Measurements from ENCODE around the gene FREM1. TPM values are rescaled to one million over a fixed set of nuclear protein-coding genes. Genes with fewer than 3 reads are reported as not detected.
A peak's percentile ranks its signal among the peaks of the same experiment; 100 is the strongest.
"Not testable (repeated sequence)": the region's sequence is repeated elsewhere in the genome, so short reads cannot be mapped to it uniquely, and the experiment has no call there.

The FREM1 gene
- total and polyA plus RNA-seq, 5 donors, result 3.8 to 8.7 (median 5.3) TPM

DNA sequence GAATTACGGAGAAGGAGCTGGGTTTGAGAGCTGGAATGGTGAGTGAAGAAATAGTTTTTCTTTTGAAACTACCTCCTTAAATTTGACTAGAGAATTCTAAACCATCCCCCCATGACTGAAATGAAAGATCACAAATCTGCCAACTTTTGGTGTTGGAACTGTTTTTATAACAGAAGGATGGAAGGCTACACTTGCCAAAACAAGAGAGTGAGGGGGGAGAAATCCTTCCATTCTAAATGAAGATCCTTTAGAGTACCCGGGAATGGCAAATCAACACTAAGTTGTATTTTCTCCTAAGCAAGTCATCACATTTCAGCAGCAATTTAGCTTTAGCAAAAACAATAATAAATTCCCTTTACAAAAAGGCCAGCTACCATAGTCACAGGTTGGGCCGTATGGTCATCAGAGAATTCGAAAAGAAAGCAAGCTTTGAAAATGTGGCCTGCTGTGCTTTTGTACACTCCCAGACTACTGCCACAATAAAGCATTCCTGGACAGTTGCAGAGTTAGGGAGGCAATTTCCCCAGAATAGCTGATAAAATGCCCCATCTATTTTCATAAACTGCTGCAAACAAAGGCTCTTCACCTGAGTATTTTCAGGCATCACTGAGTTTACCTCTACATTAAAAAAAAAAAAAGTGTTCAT, 25.0 kb upstream of the FREM1 start:
- WGBS, result 64% methylated on average over 4 of the region's 4 CpGs
- Histone ChIP-seq H3K27ac (ENCODE audit: low read length) (no peak overlapping the region), H3K4me3 (ENCODE audit: low read length) (no peak overlapping the region), H3K9me3 (ENCODE audit: control insufficient read depth, low read length) (no peaks in the 10 kb centered on the region), H3K4me1 (ENCODE audit: control insufficient read depth, insufficient read depth, low read length) (no peaks in the 10 kb centered on the region), H3K27me3 (ENCODE audit: control insufficient read depth, insufficient read depth) (no peaks in the 10 kb centered on the region)
- intact Hi-C loops (cut with DNase I), result no loop called here
- ATAC-seq, result peak in 1 of 2 donors; percentile 54
- DNase-seq, result no peak

GRCh38 chr9:14932641-14933040, 22.4 kb upstream of the FREM1 start:
- intact Hi-C loops (cut with DNase I), result no loop called here
- WGBS, result 62% methylated on average over 2 of the region's 2 CpGs
- Histone ChIP-seq H3K4me3 (ENCODE audit: low read length) (no peak overlapping the region), H3K27me3 (ENCODE audit: control insufficient read depth, insufficient read depth) (no peaks in the 10 kb centered on the region), H3K9me3 (ENCODE audit: control insufficient read depth, low read length) (no peaks in the 10 kb centered on the region), H3K27ac (ENCODE audit: low read length) (no peak overlapping the region), H3K4me1 (ENCODE audit: control insufficient read depth, insufficient read depth, low read length) (no peaks in the 10 kb centered on the region)
- ATAC-seq, result no peak
- no peak for DNase-seq

- no peak for ATAC-seq
- Histone ChIP-seq H3K4me3 (ENCODE audit: low read length) (no peak overlapping the region), H3K4me1 (ENCODE audit: control insufficient read depth, insufficient read depth, low read length) (no peaks in the 10 kb centered on the region), H3K27ac (ENCODE audit: low read length) (no peak overlapping the region), H3K9me3 (ENCODE audit: control insufficient read depth, low read length) (no peaks in the 10 kb centered on the region), H3K27me3 (ENCODE audit: control insufficient read depth, insufficient read depth) (no peaks in the 10 kb centered on the region)
- no peak for DNase-seq
- intact Hi-C loops (cut with DNase I), result no loop called here
Measured at GRCh38 chr9:14932231-14932630, 22.0 kb upstream of the FREM1 start.

DNA sequence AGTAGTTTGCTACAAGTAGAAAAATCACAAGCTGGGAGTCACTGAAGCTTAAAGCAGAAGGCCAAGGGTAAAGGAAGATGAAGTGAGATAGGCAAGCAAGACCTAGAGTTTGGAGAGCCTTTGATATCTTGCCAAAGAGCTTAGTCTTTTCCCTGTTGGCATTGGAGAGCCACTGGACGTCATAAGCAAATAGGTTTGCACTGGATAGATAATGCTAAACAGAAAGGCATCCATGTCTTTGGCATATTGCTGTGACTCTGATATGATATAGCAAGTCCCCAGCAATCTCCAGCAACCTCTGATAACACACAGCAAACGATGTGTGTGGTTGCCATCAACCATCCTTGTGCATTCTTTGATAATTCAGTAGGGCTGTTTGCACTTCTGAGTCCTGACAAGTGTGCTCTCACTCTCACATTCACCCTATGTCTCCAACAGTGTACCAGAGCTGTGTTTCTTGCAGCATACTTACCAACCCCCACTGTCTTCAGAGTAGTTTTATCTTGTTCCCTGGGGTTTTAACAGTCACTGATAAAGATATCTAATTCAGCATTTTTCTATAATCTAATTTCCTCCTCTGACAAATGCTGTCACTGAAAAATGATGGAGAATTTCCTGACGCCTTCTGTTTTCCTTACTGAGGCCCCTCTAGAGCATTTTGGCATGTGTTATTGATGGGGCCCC, 16.9 kb upstream of the FREM1 start:
- DNase-seq (no peak), ATAC-seq (peak in 1 of 2 donors; percentile 40)
- H3K4me3 ChIP-seq (ENCODE audit: low read length), result no peak overlapping the region
- no peaks in the 10 kb centered on the region for H3K9me3 ChIP-seq (ENCODE audit: control insufficient read depth, low read length)
- no peaks in the 10 kb centered on the region for H3K27me3 ChIP-seq (ENCODE audit: control insufficient read depth, insufficient read depth)
- WGBS, result 11% methylated on average over 3 of the region's 3 CpGs
- intact Hi-C loops (cut with DNase I), result no loop called here
- no peak overlapping the region for H3K27ac ChIP-seq (ENCODE audit: low read length)
- peaks cover 2% of the 10 kb centered on the region for H3K4me1 ChIP-seq (ENCODE audit: control insufficient read depth, insufficient read depth, low read length)

GRCh38 chr9:14924230-14925219, 14.3 kb upstream of the FREM1 start:
- no peak for DNase-seq
- peak; percentile 49 to 74 for ATAC-seq
- Histone ChIP-seq H3K4me1 (ENCODE audit: control insufficient read depth, insufficient read depth, low read length) (peaks cover 2% of the 10 kb centered on the region), H3K9me3 (ENCODE audit: control insufficient read depth, low read length) (no peaks in the 10 kb centered on the region), H3K27me3 (ENCODE audit: control insufficient read depth, insufficient read depth) (no peaks in the 10 kb centered on the region), H3K4me3 (ENCODE audit: low read length) (peak overlapping the region; percentile 20), H3K27ac (ENCODE audit: low read length) (no peak overlapping the region)
- intact Hi-C loops (cut with DNase I), result no loop called here
- WGBS, result 58% methylated on average over 7 of the region's 7 CpGs

DNA sequence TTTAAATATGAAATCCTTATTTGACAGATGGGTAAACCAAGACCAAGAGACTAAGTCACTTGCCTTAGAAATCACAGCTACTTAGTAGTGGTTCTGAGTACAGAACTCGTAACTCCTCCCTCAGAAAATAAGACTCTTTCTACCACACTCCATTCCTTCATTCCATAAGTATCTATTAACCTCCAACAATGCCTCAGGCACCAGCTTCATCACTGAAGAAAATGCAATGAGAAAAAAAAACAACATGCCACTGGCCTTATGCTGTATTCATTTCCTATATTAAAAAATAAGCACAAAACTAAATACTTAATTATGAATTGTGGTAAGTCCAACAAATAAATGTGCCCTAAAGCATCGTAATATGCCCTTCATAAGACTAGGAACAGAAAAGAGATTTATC, 13.5 kb upstream of the FREM1 start:
- 88% methylated on average over 2 of the region's 2 CpGs for WGBS
- no peak for ATAC-seq
- Histone ChIP-seq H3K4me1 (ENCODE audit: control insufficient read depth, insufficient read depth, low read length) (peaks cover 2% of the 10 kb centered on the region), H3K4me3 (ENCODE audit: low read length) (no peak overlapping the region), H3K27ac (ENCODE audit: low read length) (no peak overlapping the region), H3K27me3 (ENCODE audit: control insufficient read depth, insufficient read depth) (no peaks in the 10 kb centered on the region), H3K9me3 (ENCODE audit: control insufficient read depth, low read length) (no peaks in the 10 kb centered on the region)
- DNase-seq, result no peak
- intact Hi-C loops (cut with DNase I), result no loop called here

DNA sequence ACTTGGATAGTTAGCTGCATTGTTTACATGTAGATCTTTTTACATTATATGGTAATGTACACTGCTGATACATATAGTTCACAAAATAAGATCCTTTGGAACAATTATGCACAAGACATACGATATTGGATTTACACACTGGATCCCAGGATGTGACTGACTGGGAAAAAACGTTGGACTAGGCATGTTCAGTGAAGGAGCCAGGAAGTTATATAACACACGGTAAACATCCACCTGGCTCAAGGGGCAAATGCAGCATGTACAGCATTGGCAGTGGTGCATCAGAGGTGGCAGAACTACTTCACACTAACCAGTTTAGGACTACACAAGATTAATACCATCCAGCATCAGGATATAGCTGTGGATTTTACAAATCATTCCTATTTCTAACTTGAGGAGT, 10.6 kb upstream of the FREM1 start:
- intact Hi-C loops (cut with DNase I); H3K27ac ChIP-seq (ENCODE audit: low read length); ATAC-seq; H3K27me3 ChIP-seq (ENCODE audit: control insufficient read depth, insufficient read depth); DNase-seq; H3K4me1 ChIP-seq (ENCODE audit: control insufficient read depth, insufficient read depth, low read length); H3K4me3 ChIP-seq (ENCODE audit: low read length); H3K9me3 ChIP-seq (ENCODE audit: control insufficient read depth, low read length): not testable (repeated sequence)
- WGBS, result 70% methylated on average over 3 of the region's 3 CpGs

DNA sequence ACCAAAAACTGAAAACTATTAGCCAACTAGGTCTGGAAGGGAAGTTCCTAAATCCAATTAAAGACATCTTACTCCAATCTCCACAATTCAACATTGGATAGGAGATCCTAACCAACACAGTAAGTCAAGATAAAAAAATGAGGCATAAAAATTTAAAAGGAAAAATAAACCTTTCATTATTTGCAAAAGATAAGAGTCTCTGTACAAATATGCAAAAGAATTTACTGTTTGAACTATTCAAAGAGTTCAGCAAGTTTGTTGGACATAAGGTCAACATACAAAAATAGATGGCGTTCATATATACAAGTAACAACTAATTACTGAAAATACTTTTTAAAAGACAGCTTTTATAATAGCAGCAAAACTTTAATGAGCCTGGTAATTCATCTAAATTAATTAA, 3.1 kb upstream of the FREM1 start:
- Histone ChIP-seq H3K4me3 (ENCODE audit: low read length) (no peak overlapping the region), H3K27me3 (ENCODE audit: control insufficient read depth, insufficient read depth) (no peaks in the 10 kb centered on the region), H3K4me1 (ENCODE audit: control insufficient read depth, insufficient read depth, low read length) (no peaks in the 10 kb centered on the region), H3K27ac (ENCODE audit: low read length) (no peak overlapping the region), H3K9me3 (ENCODE audit: control insufficient read depth, low read length) (no peaks in the 10 kb centered on the region)
- WGBS, result 90% methylated on average over 1 of the region's 1 CpG
- intact Hi-C loops (cut with DNase I), result no loop called here
- DNase-seq, result no peak
- no peak for ATAC-seq

DNA sequence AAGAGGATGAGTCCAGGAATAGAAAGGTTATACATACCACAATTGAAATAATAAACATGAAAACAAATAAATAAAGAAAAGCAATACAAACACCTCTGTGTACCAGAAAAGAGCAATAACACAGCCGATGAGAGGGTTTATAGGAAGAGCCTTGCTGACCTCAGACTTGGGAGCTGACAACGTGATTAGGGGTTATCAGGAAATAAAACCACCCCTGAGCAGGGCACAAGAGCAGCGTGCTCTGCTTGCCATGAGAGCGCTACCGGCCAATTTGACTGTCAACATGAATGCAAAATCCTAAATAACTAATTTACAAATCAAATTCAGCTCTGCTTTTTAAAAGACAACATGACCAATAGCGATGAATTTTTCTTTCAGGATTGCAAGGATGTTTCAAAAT, 2.6 kb upstream of the FREM1 start:
- WGBS, result 69% methylated on average over 6 of the region's 6 CpGs

GRCh38 chr9:14911046-14911445, 818 bp upstream of the FREM1 start:
- Histone ChIP-seq H3K27me3 (ENCODE audit: control insufficient read depth, insufficient read depth) (no peaks in the 10 kb centered on the region), H3K4me1 (ENCODE audit: control insufficient read depth, insufficient read depth, low read length) (peaks cover 2% of the 10 kb centered on the region), H3K27ac (ENCODE audit: low read length) (no peak overlapping the region), H3K9me3 (ENCODE audit: control insufficient read depth, low read length) (no peaks in the 10 kb centered on the region), H3K4me3 (ENCODE audit: low read length) (no peak overlapping the region)
- intact Hi-C loops (cut with DNase I), result no loop called here
- ATAC-seq, result no peak
- DNase-seq, result no peak
- WGBS, result 94% methylated on average over 2 of the region's 2 CpGs

More for the DNA sequence above, 2.6 kb upstream of the FREM1 start:
- Histone ChIP-seq H3K4me3 (ENCODE audit: low read length) (no peak overlapping the region), H3K9me3 (ENCODE audit: control insufficient read depth, low read length) (no peaks in the 10 kb centered on the region), H3K4me1 (ENCODE audit: control insufficient read depth, insufficient read depth, low read length) (no peaks in the 10 kb centered on the region), H3K27me3 (ENCODE audit: control insufficient read depth, insufficient read depth) (no peaks in the 10 kb centered on the region), H3K27ac (ENCODE audit: low read length) (no peak overlapping the region)
- intact Hi-C loops (cut with DNase I), result no loop called here
- no peak for DNase-seq
- ATAC-seq, result no peak

- WGBS, result 30% methylated on average over 2 of the region's 2 CpGs
- Histone ChIP-seq H3K27me3 (ENCODE audit: control insufficient read depth, insufficient read depth) (no peaks in the 10 kb centered on the region), H3K27ac (ENCODE audit: low read length) (no peak overlapping the region), H3K4me3 (ENCODE audit: low read length) (peak overlapping the region; percentile 41), H3K9me3 (ENCODE audit: control insufficient read depth, low read length) (no peaks in the 10 kb centered on the region), H3K4me1 (ENCODE audit: control insufficient read depth, insufficient read depth, low read length) (peaks cover 4% of the 10 kb centered on the region)
- ATAC-seq, result no peak
- intact Hi-C loops (cut with DNase I), result no loop called here
- no peak for DNase-seq
Measured at GRCh38 chr9:14909601-14909960, 647 bp downstream of the FREM1 start.

Measured in right cardiac atrium (tissue), 5 donors.